OCI-M2 (cell line): ENCODE results near the gene THEMIS2.
"Not testable (repeated sequence)": the region's sequence is repeated elsewhere in the genome, so short reads cannot be mapped to it uniquely, and the experiment has no call there.

ENCODE experiments used
- DNase-seq: peaks from one replicate; lab custom pipeline; 2025; ENCODE audit not compliant: unreplicated experiment; lab: John Stamatoyannopoulos, UW

Gene THEMIS2

GRCh38 chr1:27862671-27863537, 9.4 kb upstream of the THEMIS2 start:
- no peak for DNase-seq

- DNase-seq, result no peak
These were observed 8.8 kb upstream of the THEMIS2 start for GRCh38 chr1:27863538-27863915.

- no peak for DNase-seq
These were observed 8.0 kb upstream of the THEMIS2 start for GRCh38 chr1:27864264-27864895.

- DNase-seq, result no peak
These were observed 6.5 kb upstream of the THEMIS2 start for GRCh38 chr1:27865821-27866220.

GRCh38 chr1:27868556-27868931, 3.8 kb upstream of the THEMIS2 start:
- DNase-seq, result no peak

- no peak for DNase-seq
These were observed 3.2 kb upstream of the THEMIS2 start for GRCh38 chr1:27868932-27869718.

- DNase-seq, result no peak
These were observed 2.6 kb upstream of the THEMIS2 start for GRCh38 chr1:27869719-27870085.

GRCh38 chr1:27871076-27871475, 1.3 kb upstream of the THEMIS2 start:
- not testable (repeated sequence) for DNase-seq

- no peak for DNase-seq
These were observed 633 bp downstream of the THEMIS2 start for GRCh38 chr1:27872802-27873551.

- no peak for DNase-seq
These were observed 1.5 kb downstream of the THEMIS2 start for GRCh38 chr1:27873671-27874384.

- no peak for DNase-seq
These were observed 4.2 kb downstream of the THEMIS2 start for GRCh38 chr1:27876341-27877114.

- DNase-seq, result no peak
These were observed 4.7 kb downstream of the THEMIS2 start for GRCh38 chr1:27877115-27877416.

GRCh38 chr1:27878039-27878438, 5.7 kb downstream of the THEMIS2 start:
- no peak for DNase-seq

- no peak for DNase-seq
These were observed 6.5 kb downstream of the THEMIS2 start for GRCh38 chr1:27878787-27879335.

GRCh38 chr1:27879374-27880082, 7.2 kb downstream of the THEMIS2 start:
- no peak for DNase-seq

GRCh38 chr1:27882543-27882903, 10.2 kb downstream of the THEMIS2 start:
- DNase-seq, result no peak

GRCh38 chr1:27883536-27883935, 11.2 kb downstream of the THEMIS2 start:
- DNase-seq, result no peak

GRCh38 chr1:27884006-27884954, 11.9 kb downstream of the THEMIS2 start:
- DNase-seq, result no peak
